Fibroblast of skin of abdomen (primary cell): ENCODE data around the gene JADE2.
A peak's percentile ranks its signal among the peaks of the same experiment; 100 is the strongest.
"Not testable (repeated sequence)": the region's sequence is repeated elsewhere in the genome, so short reads cannot be mapped to it uniquely, and the experiment has no call there.

Source experiments
- DNase-seq: peaks from one replicate; pipeline ENCODE4 v3.0.0-alpha.2; 2013

Gene JADE2

DNA sequence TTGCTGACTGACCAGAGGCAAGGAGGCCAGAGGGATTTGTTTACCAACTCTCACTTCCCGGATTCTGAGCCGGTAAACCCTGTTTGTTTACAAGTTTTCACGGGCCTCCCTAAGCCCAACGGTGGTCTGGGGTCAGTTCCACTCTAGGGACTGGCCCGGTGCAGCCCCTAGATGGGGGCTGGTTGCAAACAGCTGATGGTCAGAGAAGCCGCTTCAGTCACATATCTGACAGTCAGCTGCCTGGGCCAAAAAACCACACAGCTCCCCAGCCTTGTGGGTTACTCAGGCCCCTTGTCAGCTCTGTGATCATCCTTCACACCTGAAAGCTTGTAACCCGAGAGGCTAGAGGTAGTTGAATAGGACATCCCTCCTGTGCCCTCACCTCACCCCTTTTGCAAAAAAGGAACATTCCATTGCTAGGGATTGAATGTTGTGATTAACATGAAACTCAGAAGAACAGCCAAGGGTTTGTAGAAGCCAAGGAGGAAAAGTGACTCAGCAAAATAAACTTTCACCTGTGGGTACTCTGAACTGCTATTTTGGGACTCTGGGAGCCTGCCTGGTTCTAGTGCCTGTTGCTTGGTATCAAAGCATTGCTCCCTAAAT, 66.8 kb downstream of the JADE2 start:
- DNase-seq = no peak

DNA sequence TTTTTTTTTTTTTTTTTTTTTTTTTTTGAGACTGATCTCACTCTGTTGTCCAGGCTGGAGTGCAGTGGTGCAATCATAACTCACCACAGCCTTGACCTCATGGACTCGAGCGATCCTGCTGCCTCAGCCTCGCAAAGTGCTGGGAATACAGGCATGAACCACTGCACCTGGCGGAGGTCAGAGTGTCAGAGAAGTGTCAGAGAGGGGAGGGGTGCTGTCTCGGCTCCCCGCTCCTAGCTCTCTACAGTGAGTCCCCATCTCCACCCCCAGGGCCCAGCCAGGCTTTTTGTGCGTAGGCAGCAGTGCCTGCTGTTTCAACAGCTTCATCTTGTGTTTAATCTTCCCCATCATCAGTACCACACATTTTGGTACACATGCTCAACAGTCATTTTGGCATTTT, 68.9 kb downstream of the JADE2 start:
- DNase-seq = no peak

DNA sequence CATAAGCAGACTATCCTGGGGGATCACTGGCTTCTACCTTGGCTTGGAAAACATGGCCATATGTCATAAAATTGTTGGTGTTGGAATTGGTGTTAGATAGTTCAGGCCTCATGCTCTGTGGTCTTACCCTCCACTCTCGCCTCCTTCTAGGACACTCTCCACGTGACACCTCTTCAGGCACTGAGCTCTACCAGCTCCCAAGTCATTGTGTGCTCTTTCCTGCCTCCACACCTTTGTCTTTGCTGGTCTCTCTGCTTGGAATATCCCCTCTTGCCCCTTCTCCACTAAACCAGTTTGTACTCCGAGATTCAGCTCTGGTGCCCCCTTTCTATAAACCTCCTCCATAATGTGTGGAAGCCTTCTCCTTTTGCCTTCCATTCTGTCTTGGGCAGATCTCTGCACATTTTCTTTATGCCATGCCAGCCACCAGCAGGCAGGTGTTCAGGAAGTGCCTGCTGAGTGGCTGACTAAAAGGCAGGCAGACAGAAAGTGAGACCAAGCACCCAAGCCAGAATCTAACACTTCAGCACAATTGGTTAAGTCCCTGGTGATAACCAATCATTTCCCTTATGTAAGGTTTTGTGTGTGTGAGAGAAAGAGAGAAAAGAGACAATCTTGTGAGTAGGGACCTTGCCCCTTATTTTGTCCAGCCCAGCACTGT, 69.5 kb downstream of the JADE2 start:
- DNase-seq = no peak

DNA sequence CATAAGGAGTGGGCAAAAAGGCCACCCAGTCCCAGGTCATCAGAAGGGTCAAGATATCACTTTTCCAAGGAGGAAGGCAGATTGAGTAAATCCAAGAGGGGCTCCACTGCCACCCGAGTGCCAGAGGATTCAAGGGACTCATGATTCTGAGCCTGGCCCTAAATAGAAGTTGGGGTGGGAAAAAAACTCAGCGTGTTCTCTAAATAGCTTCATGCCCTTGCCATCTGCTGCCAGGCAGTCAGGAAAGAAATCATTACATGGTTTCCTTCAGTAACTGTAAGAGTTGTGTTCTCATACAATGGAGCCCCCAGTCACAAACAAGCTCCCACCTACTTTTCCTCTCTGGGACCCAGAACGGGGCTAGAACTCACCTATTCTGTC, 70.0 kb downstream of the JADE2 start:
- no peak for DNase-seq

DNA sequence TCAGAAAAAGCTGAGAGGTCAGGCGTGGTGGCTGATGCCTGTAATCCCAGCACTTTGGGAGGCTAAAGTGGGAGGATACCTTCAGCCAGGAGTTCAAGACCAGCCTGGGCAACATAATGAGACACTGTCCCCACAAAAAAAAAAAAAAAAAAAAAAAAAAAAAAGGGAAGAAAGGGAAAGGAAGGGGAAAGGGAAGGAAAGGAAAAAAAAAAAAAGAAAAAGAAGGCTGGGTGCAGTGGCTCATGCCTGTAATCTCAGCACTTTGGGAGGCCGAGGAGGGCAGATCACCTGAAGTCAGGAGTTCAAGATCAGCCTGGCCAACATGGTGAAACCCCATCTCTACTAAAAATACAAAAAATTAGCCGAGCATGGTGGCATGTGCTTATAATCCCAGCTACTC, 74.3 kb downstream of the JADE2 start:
- not testable (repeated sequence) for DNase-seq

DNA sequence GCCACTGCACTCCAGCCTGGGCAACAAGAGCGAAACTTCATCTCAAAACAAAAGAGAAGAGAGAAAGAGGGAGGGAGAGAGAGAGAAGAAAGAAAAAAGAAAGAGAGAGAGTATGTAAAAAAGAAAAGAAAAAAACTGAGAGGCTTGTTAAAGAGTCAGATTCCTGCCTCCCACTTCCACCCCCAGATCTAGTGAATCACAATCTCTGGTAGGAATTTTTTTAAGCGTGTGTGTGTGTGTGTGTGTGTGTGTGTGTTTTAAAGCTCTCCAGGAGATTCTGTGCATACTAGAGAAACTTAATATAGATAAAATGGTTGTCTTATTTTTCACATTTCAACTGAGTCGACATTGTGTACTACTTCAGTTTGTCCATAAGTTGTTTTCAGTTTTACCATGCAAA, 75.1 kb downstream of the JADE2 start:
- peak; percentile 81 for DNase-seq

DNA sequence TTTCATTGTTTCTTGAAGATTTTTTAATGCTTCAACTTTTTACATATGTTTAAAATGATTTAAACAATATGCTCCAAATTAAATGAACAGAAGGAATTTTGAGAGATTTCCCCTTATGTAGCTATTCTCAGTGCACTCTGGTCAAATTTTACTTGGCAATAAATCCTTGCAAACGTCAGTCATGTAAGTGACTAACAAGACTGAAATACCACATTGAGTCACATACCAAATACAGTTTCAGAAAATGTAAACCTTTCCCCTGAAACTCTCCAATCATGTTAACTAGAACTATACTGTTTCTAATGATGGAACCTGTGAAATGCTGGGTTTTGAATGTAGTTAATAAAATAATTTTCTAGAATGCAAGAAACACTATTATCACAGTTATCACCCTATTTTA, 77.6 kb downstream of the JADE2 start:
- DNase-seq = peak; percentile 69

DNA sequence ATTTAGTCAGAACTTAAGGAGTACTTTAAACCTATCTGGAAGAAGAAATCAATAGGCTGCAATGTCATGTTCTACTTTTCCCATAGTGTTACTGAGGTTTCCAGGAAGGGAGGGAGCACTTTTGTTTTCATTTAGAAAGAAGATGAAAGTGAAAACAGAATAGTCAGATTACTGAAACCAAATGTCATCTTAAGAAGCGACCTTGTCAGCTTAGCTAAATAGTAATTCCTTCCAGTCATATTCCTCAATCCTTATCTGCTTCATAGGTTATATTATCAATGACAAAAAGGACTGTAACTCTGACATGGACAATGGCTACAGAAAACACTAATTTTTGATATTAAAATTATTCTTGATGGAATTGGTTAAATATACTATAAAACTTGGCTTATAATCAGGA, 79.4 kb downstream of the JADE2 start:
- no peak for DNase-seq

DNA sequence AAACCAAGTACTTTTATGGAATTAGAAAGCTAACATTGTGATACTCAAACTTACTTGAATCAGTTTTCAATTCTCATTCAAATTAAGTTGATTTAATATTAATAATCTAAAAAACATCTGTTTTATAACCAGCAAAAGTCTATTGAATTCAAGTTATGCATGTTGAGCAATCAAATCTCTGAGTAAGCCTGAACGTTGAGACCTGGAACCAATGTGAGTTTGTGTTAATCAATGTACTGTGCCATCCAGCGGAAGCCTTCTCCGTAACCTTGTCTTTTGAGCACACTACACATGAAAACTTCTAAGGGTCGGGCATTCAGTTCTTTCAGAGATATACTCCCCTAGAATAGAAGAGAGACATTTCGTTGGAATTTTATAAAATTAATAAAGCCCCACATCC, 81.3 kb downstream of the JADE2 start:
- DNase-seq = no peak

DNA sequence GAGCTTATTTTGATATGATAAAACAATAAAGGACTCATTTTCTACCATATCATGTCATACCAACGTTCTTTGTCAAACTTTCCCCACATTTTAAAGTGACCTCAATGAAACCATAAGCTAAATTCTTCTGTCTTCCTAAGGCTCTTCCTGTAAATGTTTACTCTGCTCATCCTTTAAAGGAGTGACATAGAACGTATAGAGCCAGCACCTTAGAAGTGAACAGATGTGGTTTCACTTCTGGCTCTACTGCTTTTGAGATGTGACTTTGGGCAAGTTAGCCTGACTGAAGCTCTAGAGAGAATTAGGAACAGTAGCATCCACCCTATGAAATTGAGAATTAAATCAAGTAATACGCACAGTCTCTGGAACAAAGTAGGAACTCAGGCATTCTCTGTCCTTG, 83.1 kb downstream of the JADE2 start:
- DNase-seq = no peak

DNA sequence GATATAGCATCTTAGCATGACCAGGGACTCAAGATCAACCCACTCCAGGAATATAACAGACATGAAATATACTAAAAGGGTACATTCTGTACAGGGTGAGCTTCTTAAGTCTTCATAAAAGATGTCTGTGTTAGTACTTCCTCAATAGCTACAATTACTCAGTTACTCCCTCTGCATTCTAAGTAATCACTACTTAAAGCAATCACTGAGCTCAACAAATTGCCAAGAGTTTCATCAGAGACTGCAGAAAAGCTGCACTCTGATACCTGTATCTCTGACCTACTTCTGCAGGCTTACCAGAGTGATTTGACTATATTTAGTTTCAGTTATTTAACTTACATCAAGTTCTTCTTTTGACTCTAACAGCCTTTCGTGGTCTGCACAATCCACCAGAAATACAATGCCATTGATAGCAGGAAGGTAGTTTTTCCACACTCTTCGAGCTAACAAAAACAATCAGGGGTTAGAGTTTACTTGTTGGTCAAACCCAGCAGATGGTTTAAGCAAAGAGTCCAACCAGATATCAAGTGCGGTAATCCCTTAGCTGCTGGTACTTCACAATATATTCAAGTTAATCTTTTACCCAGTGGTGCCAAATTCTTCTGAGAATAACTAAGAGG, 83.9 kb downstream of the JADE2 start:
- no peak for DNase-seq

DNA sequence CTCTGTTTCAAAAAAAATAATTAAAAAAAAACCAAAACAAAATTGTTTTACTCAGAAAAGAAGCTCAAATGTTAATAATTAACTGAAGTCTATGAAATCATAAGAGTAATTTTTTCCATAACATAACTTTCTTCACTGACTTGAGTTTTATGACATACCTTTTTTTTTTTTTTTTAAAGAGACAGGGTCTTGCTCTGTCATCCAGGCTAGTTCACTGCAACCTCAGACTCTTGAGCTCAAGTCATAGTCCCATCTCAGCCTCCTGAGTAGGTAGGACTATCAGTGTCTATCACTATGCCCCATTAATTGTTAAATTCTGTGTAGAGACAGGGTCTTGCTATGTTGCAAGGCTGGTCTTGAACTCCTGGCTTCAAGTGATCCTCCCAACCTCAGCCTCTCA, 85.3 kb downstream of the JADE2 start:
- no peak for DNase-seq

DNA sequence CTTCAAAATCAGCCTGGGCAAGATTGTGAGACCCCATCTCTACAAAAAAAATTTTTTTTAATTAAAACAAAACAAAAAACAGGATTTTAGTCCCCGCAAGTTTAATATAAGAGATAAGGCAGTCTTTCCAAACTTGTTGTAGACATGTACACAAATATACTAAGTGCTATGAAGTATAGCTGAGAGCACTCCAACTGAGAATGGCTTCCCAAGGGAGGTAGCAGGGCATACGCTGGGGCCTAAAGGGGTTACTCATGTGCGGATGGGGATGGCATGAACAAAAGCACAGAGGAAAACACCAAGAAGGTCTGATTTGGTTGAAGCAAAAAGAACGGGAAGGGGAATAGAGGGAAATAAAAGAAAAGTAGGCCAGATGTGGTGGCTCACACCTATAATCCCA, 86.0 kb downstream of the JADE2 start:
- no peak for DNase-seq

DNA sequence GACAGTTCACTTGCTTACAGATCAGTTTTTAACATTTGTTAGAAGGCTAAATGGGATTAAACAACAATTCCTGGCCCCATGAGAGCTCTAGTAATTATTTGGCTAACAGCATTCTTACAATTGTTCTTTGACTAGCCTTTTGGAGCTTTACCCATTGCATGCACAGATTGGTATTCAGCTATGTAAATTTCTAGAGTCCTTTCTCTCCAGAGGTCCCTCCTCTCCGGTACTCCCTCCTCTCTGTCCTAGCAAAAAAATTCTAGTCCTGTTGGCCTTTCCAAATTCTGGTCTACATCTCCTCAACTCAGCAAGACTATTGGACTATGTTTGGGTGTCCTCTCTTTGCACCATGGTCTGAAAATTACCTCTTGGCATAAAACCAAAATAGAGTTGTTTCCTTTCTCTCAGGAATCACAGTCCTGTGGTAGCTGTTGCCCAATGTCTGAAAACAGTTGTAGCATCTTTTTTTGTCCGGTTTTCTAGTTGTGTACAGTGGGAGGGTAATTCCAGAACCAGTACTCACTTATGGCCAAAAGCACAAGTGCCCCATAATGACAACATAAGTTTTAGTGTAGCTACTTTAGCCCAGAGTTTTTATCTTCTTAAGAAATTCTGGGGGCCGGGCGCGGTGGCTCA, 89.1 kb downstream of the JADE2 start:
- DNase-seq = no peak

DNA sequence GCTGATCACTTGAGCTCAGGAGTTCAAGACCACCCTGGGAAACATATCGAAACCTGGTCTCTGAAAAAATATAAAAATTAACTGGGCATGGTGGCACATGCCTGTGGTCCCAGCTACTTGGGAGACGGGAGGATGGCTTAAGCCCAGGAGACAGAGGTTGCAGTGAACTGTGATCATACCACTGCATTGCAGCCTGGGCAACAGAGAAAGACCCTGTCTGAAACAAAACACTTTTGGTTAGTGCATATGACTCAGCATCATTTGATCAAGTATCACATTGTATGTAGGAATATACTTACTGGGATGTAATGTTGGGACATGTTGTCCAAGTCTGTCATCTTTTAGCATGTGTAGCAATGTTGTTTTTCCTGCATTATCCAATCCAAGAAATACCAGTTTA, 95.2 kb downstream of the JADE2 start:
- no peak for DNase-seq

DNA sequence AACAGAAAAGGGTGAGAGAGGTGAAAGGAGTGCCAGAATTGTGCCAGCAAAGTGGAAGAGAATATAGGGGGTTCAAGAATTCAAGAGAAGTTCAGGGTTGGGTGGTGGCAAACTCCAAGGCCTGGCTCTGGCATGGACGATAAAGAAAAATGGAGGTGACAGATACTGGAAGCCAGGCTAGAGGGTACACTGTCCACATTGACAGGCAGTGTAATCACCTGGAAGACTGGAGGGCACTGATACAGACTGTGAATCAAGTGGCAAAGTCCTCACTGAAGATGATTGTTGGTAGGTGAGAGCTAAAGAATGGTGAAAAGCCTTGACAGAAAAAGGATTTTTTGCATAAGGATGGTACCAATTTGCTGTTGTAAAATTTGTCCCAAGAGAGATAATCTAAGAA, 100.1 kb downstream of the JADE2 start:
- no peak for DNase-seq

DNA sequence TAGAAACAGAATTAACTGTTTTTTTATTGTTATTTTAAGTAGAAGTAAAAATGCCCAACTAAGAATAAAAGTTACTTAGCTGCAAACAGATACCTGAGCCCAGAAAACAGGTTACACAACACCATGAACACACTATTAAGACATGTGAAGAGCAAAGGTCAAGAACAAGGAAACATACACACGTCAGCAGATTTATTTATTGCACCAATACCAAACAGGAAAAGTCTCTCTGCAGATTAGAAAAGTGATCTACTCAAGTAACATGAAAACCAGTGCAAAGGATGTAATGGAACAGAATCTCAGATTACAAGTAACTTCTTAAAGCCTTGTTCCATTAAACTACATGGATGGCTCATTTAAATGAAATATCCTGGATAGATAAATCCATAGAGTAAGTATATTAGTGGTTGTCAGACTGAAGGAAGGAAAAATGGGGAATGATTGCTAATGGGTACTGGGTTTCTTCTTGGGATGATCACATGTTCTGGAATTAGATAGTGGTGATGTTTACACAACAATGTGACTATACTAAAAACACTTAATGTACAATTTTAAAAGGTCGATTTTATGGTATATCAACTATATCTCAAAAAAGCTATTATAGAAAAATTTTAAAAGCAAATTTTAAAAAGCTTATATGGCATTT, 101.0 kb downstream of the JADE2 start:
- no peak for DNase-seq
